ENCODE results near the gene C1orf226.

DNA sequence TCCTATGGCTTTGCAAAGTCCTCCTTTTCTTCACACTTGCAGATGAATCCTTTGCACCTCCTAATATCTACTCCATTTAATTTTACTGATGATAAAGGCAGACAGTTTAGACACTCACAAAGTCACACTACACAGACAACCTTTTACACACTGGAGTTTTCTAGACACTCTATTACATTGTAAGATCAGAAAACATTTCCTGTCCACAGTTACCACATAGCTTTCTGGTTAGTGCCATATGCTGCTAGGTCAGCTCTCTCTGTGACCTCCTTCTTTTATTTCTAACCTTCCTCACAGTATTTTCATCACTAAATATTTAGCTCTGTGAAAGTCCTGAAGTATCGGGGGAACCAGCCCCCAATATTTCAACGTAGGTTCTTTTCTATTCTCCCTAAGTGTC is 25.3 kb downstream of the C1orf226 start:
- TF ChIP-seq EZH2 (IDR thresholded peaks at IDR 0.05) (no peak), POLR2AphosphoS5 (IDR thresholded peaks at IDR 0.05; ENCODE audit: borderline replicate concordance, low read depth, low read length) (no peak)

Data from SK-N-MC (cell line).